MM.1S (cell line): ENCODE data around the gene PTH2R.

ENCODE experiments used
- CTCF ChIP-seq: fragments of 300-600 bp; sonication (generic); IDR thresholded peaks from 2 replicates; pipeline ENCODE4 v1.5.1; 2016; ENCODE audit warnings: antibody characterized with exemption, low read length, mixed read lengths
- EZH2 ChIP-seq: fragments of 300-600 bp; sonication (generic); optimal IDR thresholded peaks from 2 replicates; pipeline ENCODE3; 2017; ENCODE audit warnings: low read depth, mild to moderate bottlenecking, antibody characterized with exemption, low read length, mixed read lengths

- no peak for TF ChIP-seq CTCF
- TF ChIP-seq EZH2, result no peak
These were observed 1.1 kb downstream of the PTH2R start for GRCh38 chr2:208407667-208408066.
